CD14-positive monocyte (primary cell): Measurements from ENCODE around the gene BEST2. TPM values are rescaled to one million over a fixed set of nuclear protein-coding genes. Genes with fewer than 3 reads are reported as not detected.

Experiments used
- DNase-seq, 3 donors: peaks; one replicate each; pipeline ENCODE4 v3.0.0-alpha.2; 2011 to 2022
- H2AFZ ChIP-seq: 2 replicates; pipeline ENCODE4 v1.6.0; 2012; ENCODE audit warnings: mild to moderate bottlenecking, low read depth, low read length, inconsistent platforms; ENCODE audit not compliant: insufficient read depth, poor library complexity, severe bottlenecking
- H3K27ac ChIP-seq, 2 donors: 1 replicate in 1 of 2; 2 replicates in 1 of 2; pipeline ENCODE4 v1.5.1; 2012 to 2013; ENCODE audit warnings: low read length in 2 of 2, control low read depth in 1 of 2, inconsistent platforms in 1 of 2, low read depth in 1 of 2, mild to moderate bottlenecking in 1 of 2
- H3K27me3 ChIP-seq, 2 donors: one replicate each; pipeline versions ENCODE4 v1.6.0 to v1.6.1; 2011 to 2013; ENCODE audit warnings: low read length in 2 of 2; ENCODE audit not compliant: control insufficient read depth in 2 of 2, insufficient read depth in 2 of 2
- H3K36me3 ChIP-seq, 2 donors: replicated peaks in 1 of 2; 1 replicate in 1 of 2; 2 replicates in 1 of 2; pipeline versions ENCODE4 v1.5.1 to v1.6.1; 2012 to 2013; ENCODE audit warnings: low read length in 2 of 2, control low read depth in 1 of 2, inconsistent platforms in 1 of 2, mild to moderate bottlenecking in 1 of 2; ENCODE audit not compliant: insufficient read depth in 2 of 2, control insufficient read depth in 1 of 2
- H3K4me1 ChIP-seq, 2 donors: 1 replicate in 1 of 2; 2 replicates in 1 of 2; pipeline versions ENCODE4 v1.5.1 to v1.6.1; 2012 to 2013; ENCODE audit warnings: low read length in 2 of 2, control low read depth in 1 of 2, inconsistent platforms in 1 of 2, mild to moderate bottlenecking in 1 of 2, moderate library complexity in 1 of 2; ENCODE audit not compliant: insufficient read depth in 2 of 2, control insufficient read depth in 1 of 2
- H3K4me2 ChIP-seq: replicated peaks from 2 replicates; pipeline ENCODE3; 2012; ENCODE audit warnings: low read length, moderate library complexity, mild to moderate bottlenecking; ENCODE audit not compliant: poor library complexity, severe bottlenecking; ENCODE audit errors: extremely low read depth
- H3K4me3 ChIP-seq, 3 experiments: fragments of 200-600 bp in 1 of 3; sonication (generic) in 1 of 3; replicated peaks in 1 of 3; 1 replicate in 2 of 3; 2 replicates in 1 of 3; pipeline ENCODE4 v1.5.1; 2011 to 2013; ENCODE audit warnings: low read length in 3 of 3, mild to moderate bottlenecking in 3 of 3, control low read depth in 2 of 3, low read depth in 2 of 3, inconsistent platforms in 1 of 3, moderate library complexity in 1 of 3
- H3K79me2 ChIP-seq: 2 replicates; pipeline ENCODE4 v1.6.0; 2012; ENCODE audit warnings: mild to moderate bottlenecking, control low read depth, inconsistent platforms, low read length, moderate library complexity; ENCODE audit not compliant: insufficient read depth
- H3K9ac ChIP-seq: 2 replicates; pipeline ENCODE4 v1.6.0; 2017; ENCODE audit warnings: low read length, mild to moderate bottlenecking; ENCODE audit not compliant: insufficient read depth, poor library complexity, severe bottlenecking
- H3K9me3 ChIP-seq, 2 donors: replicated peaks in 1 of 2; 1 replicate in 1 of 2; 2 replicates in 1 of 2; pipeline versions ENCODE4 v1.5.1 to v1.6.1; 2012 to 2013; ENCODE audit warnings: low read length in 2 of 2, control low read depth in 1 of 2; ENCODE audit not compliant: control insufficient read depth in 1 of 2, insufficient read depth in 1 of 2
- H4K20me1 ChIP-seq: 2 replicates; pipeline ENCODE4 v1.6.0; 2012; ENCODE audit warnings: mild to moderate bottlenecking, low read length, control low read depth, moderate library complexity; ENCODE audit not compliant: insufficient read depth
- H3K27ac Mint-ChIP-seq, 7 donors: one replicate each; pipeline ENCODE4 v1.8.0; 2020; ENCODE audit warnings: mild to moderate bottlenecking in 7 of 7, mixed read lengths in 7 of 7, moderate library complexity in 6 of 7, inconsistent platforms in 2 of 7
- H3K27me3 Mint-ChIP-seq, 3 donors: one replicate each; pipeline ENCODE4 v1.8.0; 2021 to 2022; ENCODE audit warnings: low read depth in 3 of 3, mild to moderate bottlenecking in 3 of 3, mixed read lengths in 3 of 3, moderate library complexity in 3 of 3, inconsistent platforms in 1 of 3
- H3K36me3 Mint-ChIP-seq, 2 donors: one replicate each; pipeline ENCODE4 v1.8.0; 2020; ENCODE audit warnings: mixed read lengths in 2 of 2, inconsistent platforms in 1 of 2, mild to moderate bottlenecking in 1 of 2
- H3K4me1 Mint-ChIP-seq: one replicate; pipeline ENCODE4 v1.8.0; 2020; ENCODE audit warnings: mild to moderate bottlenecking, mixed read lengths
- H3K4me3 Mint-ChIP-seq, 2 donors: one replicate each; pipeline ENCODE4 v1.8.0; 2020; ENCODE audit warnings: mild to moderate bottlenecking in 2 of 2, mixed read lengths in 2 of 2, moderate library complexity in 1 of 2
- H3K9me3 Mint-ChIP-seq, 7 donors: one replicate each; pipeline ENCODE4 v1.8.0; 2020 to 2022; ENCODE audit warnings: mixed read lengths in 7 of 7, mild to moderate bottlenecking in 6 of 7, moderate library complexity in 6 of 7, inconsistent platforms in 2 of 7
- WGBS: methylation state at CpG from one replicate; pipeline ENCODE4 v1.1.5; 2013; ENCODE audit warnings: missing lambda C conversion rate; ENCODE audit not compliant: insufficient coverage; 5-methylcytosine and 5-hydroxymethylcytosine counted together
- intact Hi-C, 2 donors: fragments of 100-400 bp; cut with micrococcal nuclease; formaldehyde crosslinking; loops; one replicate each; pipeline versions ENCODE4 v1.15.0 to v1.15.1; 2023
- polyA plus RNA-seq, 3 donors: library from polyadenylated mRNA; depleted of rRNA in 1 of 3; unstranded in 2 of 3; stranded (reverse) in 1 of 3; fragments of 300-500 nt in 2 of 3; fragments of >200 nt in 1 of 3; fragmentation: Illumina TruSeq in 2 of 3; gene quantifications; 1 replicate in 2 of 3; 2 replicates in 1 of 3; pipeline ENCODE4 v1.2.3, GENCODE V29; 2012 to 2021
- TF ChIP-seq, protein P1 (sequence below): fragments of 200-600 bp; IDR thresholded peaks from one replicate; pipeline ENCODE4 v1.8.0; 2022; ENCODE audit warnings: antibody characterized with exemption, mild to moderate bottlenecking

The BEST2 gene
- polyA plus RNA-seq, 3 donors, result not detected

DNA sequence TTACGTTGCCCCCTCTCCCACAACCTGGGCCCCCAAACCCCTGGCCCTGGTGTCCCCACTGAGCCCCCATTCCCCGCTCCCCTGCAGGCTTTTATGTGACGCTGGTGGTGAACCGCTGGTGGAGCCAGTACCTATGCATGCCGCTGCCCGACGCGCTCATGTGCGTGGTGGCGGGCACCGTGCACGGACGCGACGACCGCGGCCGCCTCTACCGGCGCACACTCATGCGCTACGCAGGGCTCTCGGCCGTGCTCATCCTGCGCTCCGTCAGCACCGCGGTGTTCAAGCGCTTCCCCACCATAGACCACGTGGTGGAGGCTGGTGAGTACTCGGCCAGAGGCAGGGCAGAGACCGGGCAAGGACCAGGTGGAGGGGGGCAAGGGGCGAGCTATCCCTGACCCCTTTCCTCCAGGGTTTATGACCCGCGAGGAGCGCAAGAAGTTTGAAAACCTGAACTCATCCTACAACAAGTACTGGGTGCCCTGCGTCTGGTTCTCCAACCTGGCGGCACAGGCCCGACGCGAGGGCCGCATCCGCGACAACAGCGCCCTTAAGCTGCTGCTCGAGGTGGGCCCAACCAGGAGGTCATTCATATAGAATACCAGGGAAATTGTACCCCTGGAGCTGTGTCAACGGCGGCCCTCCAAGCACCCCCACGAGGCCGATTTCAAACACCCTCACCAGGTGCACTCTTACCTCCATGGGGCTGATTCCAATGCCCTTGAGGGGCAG lies 3.0 kb downstream of the BEST2 start:
- H3K36me3 ChIP-seq, result no peaks in the 10 kb centered on the region
- H3K9me3 ChIP-seq, result no peaks in the 10 kb centered on the region
- H3K27me3 ChIP-seq, result peaks cover 0 to 19% of the 10 kb centered on the region in 2 donors
- H3K4me1 ChIP-seq, result peaks cover 4 to 8% of the 10 kb centered on the region in 2 donors
- Mint-ChIP-seq H3K36me3 (no peaks in the 10 kb centered on the region), H3K27me3 (peaks cover 28 to 42% (median 28%) of the 10 kb centered on the region in 3 donors), H3K9me3 (peaks cover 0 to under 1% (median 0%) of the 10 kb centered on the region in 7 donors), H3K27ac (no peak overlapping the region), H3K4me1 (peaks cover 10% of the 10 kb centered on the region), H3K4me3 (no peak overlapping the region)
- H4K20me1 ChIP-seq, result no peaks in the 10 kb centered on the region
- intact Hi-C loops, result no loop called here
- no peak overlapping the region for H2AFZ ChIP-seq
- H3K27ac ChIP-seq, result no peak overlapping the region
- H3K9ac ChIP-seq, result no peak overlapping the region
- 70% methylated on average over 42 of the region's 50 CpGs for WGBS
- TF ChIP-seq, protein P1, sequence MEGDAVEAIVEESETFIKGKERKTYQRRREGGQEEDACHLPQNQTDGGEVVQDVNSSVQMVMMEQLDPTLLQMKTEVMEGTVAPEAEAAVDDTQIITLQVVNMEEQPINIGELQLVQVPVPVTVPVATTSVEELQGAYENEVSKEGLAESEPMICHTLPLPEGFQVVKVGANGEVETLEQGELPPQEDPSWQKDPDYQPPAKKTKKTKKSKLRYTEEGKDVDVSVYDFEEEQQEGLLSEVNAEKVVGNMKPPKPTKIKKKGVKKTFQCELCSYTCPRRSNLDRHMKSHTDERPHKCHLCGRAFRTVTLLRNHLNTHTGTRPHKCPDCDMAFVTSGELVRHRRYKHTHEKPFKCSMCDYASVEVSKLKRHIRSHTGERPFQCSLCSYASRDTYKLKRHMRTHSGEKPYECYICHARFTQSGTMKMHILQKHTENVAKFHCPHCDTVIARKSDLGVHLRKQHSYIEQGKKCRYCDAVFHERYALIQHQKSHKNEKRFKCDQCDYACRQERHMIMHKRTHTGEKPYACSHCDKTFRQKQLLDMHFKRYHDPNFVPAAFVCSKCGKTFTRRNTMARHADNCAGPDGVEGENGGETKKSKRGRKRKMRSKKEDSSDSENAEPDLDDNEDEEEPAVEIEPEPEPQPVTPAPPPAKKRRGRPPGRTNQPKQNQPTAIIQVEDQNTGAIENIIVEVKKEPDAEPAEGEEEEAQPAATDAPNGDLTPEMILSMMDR, result no peak
- H3K4me3 ChIP-seq, result no peak overlapping the region
- H3K79me2 ChIP-seq, result no peaks in the 10 kb centered on the region
- DNase-seq, result no peak
- H3K4me2 ChIP-seq, result no peak overlapping the region

DNA sequence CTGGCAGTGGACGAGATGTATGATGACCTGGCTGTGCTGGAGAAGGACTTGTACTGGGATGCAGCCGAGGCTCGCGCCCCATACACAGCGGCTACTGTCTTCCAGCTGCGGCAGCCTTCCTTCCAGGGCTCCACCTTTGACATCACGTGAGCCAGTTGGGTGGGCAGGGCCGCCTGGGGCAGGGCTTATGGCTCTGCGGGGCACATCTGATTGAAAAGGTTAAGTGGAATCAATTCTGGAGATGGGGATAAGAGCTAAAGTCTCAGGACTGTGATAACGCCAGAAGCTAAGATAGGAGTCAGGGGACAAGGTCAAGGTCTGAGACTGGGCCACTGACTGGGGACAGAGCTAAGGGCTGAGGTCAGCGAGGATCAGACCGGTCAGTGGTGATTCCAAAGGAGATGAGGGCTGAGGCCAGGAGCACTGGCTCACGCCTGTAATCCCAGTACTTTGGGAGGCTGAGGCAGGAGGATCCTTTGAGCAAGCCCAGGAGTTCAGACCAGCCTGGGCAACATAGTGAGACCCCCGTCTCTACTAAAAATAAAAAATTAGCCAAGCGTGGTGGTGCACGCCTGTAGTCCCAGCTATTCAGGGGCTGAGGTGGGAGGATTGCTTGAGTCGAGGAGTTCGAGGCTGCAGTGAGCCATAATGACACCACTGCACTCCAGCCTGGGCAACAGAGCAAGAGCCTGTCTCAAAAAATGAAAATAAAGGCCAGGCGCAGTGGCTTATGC lies 4.7 kb downstream of the BEST2 start:
- Mint-ChIP-seq H3K4me1 (peaks cover 12% of the 10 kb centered on the region), H3K9me3 (peaks cover 0 to 2% (median 0%) of the 10 kb centered on the region in 7 donors), H3K36me3 (no peaks in the 10 kb centered on the region), H3K27me3 (peaks cover 14 to 31% (median 21%) of the 10 kb centered on the region in 3 donors), H3K27ac (no peak overlapping the region), H3K4me3 (no peak overlapping the region)
- intact Hi-C loops, result loop anchor here in 1 of 2 donors (2.0 kb wide), 2 partner anchors 40 to 192 kb away; no protein-coding TSS in a partner anchor
- no peaks in the 10 kb centered on the region for H3K36me3 ChIP-seq
- no peak for DNase-seq
- no peak overlapping the region for H3K4me2 ChIP-seq
- H4K20me1 ChIP-seq, result no peaks in the 10 kb centered on the region
- no peaks in the 10 kb centered on the region for H3K79me2 ChIP-seq
- peaks cover 4 to 8% of the 10 kb centered on the region in 2 donors for H3K4me1 ChIP-seq
- WGBS, result 92% methylated on average over 17 of the region's 19 CpGs
- no peaks in the 10 kb centered on the region for H3K9me3 ChIP-seq
- no peak overlapping the region for H3K4me3 ChIP-seq
- no peak overlapping the region for H2AFZ ChIP-seq
- no peak overlapping the region for H3K27ac ChIP-seq
- TF ChIP-seq, protein P1, result no peak
- no peak overlapping the region for H3K9ac ChIP-seq
- H3K27me3 ChIP-seq, result peaks cover 0 to 10% of the 10 kb centered on the region in 2 donors
